Vagina (tissue), 2 donors: ENCODE data around the gene MARCHF9. TPM values are rescaled to one million over a fixed set of nuclear protein-coding genes. Genes with fewer than 3 reads are reported as not detected.
A peak's percentile ranks its signal among the peaks of the same experiment; 100 is the strongest.
"Not testable (repeated sequence)": the region's sequence is repeated elsewhere in the genome, so short reads cannot be mapped to it uniquely, and the experiment has no call there.

Experiments
- DNase-seq, 2 donors: peaks; one replicate each; pipeline ENCODE4 v3.0.0-alpha.2; 2017; ENCODE audit errors: extremely low spot score in 2 of 2
- H3K27ac ChIP-seq: fragments of 200-600 bp; sonication (generic); one replicate; pipeline ENCODE4 v1.5.1; 2019
- H3K27me3 ChIP-seq: fragments of 200-600 bp; sonication (generic); one replicate; pipeline ENCODE4 v1.5.1; 2019
- H3K36me3 ChIP-seq, 2 donors: fragments of 200-600 bp; sonication (generic); one replicate each; pipeline ENCODE4 v1.5.1; 2017 to 2019
- H3K4me1 ChIP-seq: fragments of 200-600 bp; sonication (generic); one replicate; pipeline ENCODE4 v1.5.1; 2019
- H3K4me3 ChIP-seq, 2 donors: fragments of 200-600 bp; sonication (generic); 1 replicate in 1 of 2; 2 replicates in 1 of 2; pipeline ENCODE4 v1.5.1; 2016 to 2019
- H3K9me3 ChIP-seq: fragments of 200-600 bp; sonication (generic); one replicate; pipeline ENCODE4 v1.5.1; 2019
- CTCF ChIP-seq, 3 experiments: fragments of 450-650 bp in 2 of 3; fragments of 200-600 bp in 1 of 3; sonication (generic) in 1 of 3; IDR thresholded peaks; one replicate each; pipeline ENCODE4 v1.5.1; 2017 to 2019; ENCODE audit warnings: antibody characterized with exemption in 3 of 3, mild to moderate bottlenecking in 2 of 3, moderate library complexity in 2 of 3
- POLR2A ChIP-seq, 2 donors: fragments of 450-650 bp; IDR thresholded peaks; one replicate each; pipeline ENCODE4 v1.6.1; 2017; ENCODE audit warnings: antibody characterized with exemption in 2 of 2, mild to moderate bottlenecking in 2 of 2, moderate library complexity in 2 of 2
- POLR2AphosphoS5 ChIP-seq, 2 donors: sonication (generic); formaldehyde crosslinking; IDR thresholded peaks; one replicate each; pipeline ENCODE4 v1.9.0; 2017; ENCODE audit warnings: antibody characterized with exemption in 2 of 2, mild to moderate bottlenecking in 2 of 2, low read depth in 1 of 2; ENCODE audit not compliant: insufficient read depth in 1 of 2
- intact Hi-C: fragments of 100-400 bp; cut with DNase I; formaldehyde crosslinking; loops from one replicate; pipeline ENCODE4 v1.15.1; 2023
- total RNA-seq: library from RNA; depleted of rRNA; stranded (reverse); fragments of >200 nt; gene quantifications from one replicate; pipeline ENCODE4 v1.2.3, GENCODE V29; 2016

The MARCHF9 gene
- total RNA-seq, 1 donor from 2014 or later: 8.3 TPM

DNA sequence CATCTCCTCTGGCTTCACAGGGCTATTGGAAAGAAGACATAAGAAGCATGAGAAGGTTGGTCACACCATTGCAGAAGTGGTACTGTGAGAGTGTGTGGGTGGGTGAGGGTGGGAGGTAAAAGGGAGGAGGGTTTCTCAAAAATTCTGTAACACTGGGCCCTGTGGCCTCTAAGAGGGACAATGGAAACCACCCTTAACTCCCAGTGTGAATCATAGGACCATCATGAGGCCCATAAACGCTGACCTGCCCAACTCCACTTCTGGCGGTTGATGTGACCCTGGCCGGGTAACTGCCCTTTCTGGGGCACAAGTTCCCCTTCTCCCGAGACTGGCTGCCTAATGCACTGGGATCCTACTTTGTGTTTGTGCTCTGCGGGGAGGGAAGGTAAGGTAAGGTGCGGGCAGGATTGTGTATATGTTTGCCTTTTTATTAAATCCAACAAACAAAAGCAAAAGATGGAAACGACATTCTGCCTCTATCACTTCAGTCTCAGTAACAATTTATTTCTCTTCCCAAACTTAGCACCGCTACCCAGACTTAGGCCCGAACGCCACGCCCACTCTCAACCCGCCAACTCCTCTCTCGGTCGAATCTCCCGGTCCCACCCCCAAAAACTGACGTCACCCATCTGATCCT lies 16.5 kb downstream of the MARCHF9 start:
- intact Hi-C loops: loop anchor here (10.0 kb wide), 1 partner anchor 63 kb away; no protein-coding TSS in a partner anchor
- Histone ChIP-seq H3K27me3 (no peaks in the 10 kb centered on the region), H3K4me3 (peak overlapping the region; percentile 81 to 96), H3K36me3 (peaks cover 0 to 7% of the 10 kb centered on the region in 2 donors), H3K27ac (peak overlapping the region; percentile 88), H3K4me1 (peaks cover 30% of the 10 kb centered on the region), H3K9me3 (no peaks in the 10 kb centered on the region)
- TF ChIP-seq POLR2AphosphoS5 (IDR thresholded peaks at IDR 0.05; ENCODE audit: insufficient read depth in 1 of 2, low read depth in 1 of 2) (no peak), CTCF (IDR thresholded peaks at IDR 0.05) (no peak), POLR2A (IDR thresholded peaks at IDR 0.05) (no peak)
- DNase-seq: no peak

DNA sequence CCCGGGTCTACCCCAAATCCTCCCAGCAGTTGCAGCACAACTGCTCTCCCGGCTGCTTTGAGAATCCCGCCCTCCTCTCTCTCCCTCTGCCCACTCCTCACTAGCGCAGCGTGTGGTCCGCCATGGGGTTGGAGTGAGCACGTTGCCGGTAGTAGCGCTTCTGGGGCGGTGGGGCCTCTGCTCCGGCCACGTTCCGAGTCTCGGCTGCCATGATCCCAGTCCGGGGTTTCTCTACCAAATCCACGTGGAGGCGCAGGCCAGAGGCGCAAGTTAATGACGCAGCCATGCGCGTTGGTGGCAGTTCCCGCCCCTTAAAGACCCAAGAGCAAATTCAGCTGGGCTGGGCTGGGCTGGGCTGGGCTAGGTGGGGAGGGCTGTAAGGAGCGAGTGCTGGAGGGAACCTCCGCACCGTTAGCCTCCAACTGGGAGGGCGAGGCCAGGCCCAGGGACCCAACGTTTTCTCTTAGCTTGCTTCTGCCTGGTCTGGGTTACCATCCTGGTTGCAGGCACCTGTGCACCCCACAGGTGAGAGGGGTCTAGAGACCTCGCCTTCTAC lies 17.0 kb downstream of the MARCHF9 start, which contains the start of gene METTL1:
Gene METTL1 (minus strand): TSS at position 233 of the 556 bp plus-strand sequence. CDS start 22 bp downstream, at position 211.
- Histone ChIP-seq H3K27me3 (no peaks in the 10 kb centered on the region), H3K9me3 (no peaks in the 10 kb centered on the region), H3K36me3 (peaks cover 0 to 7% of the 10 kb centered on the region in 2 donors), H3K27ac (peak within 1 kb of the TSS; percentile 88), H3K4me3 (peak within 1 kb of the TSS; percentile 81 to 96), H3K4me1 (peaks cover 24% of the 10 kb centered on the region)
- peak in 1 of 2 donors; percentile 97 for DNase-seq
- intact Hi-C loops: loop anchor here (10.0 kb wide), 1 partner anchor 63 kb away; no protein-coding TSS in a partner anchor
- TF ChIP-seq CTCF (IDR thresholded peaks at IDR 0.05): peak in 2 of 3 experiments; percentile 4 to 19
- peak; percentile 86 to 87 for TF ChIP-seq POLR2AphosphoS5 (IDR thresholded peaks at IDR 0.05; ENCODE audit: insufficient read depth in 1 of 2, low read depth in 1 of 2)
- TF ChIP-seq POLR2A (IDR thresholded peaks at IDR 0.05): no peak

DNA sequence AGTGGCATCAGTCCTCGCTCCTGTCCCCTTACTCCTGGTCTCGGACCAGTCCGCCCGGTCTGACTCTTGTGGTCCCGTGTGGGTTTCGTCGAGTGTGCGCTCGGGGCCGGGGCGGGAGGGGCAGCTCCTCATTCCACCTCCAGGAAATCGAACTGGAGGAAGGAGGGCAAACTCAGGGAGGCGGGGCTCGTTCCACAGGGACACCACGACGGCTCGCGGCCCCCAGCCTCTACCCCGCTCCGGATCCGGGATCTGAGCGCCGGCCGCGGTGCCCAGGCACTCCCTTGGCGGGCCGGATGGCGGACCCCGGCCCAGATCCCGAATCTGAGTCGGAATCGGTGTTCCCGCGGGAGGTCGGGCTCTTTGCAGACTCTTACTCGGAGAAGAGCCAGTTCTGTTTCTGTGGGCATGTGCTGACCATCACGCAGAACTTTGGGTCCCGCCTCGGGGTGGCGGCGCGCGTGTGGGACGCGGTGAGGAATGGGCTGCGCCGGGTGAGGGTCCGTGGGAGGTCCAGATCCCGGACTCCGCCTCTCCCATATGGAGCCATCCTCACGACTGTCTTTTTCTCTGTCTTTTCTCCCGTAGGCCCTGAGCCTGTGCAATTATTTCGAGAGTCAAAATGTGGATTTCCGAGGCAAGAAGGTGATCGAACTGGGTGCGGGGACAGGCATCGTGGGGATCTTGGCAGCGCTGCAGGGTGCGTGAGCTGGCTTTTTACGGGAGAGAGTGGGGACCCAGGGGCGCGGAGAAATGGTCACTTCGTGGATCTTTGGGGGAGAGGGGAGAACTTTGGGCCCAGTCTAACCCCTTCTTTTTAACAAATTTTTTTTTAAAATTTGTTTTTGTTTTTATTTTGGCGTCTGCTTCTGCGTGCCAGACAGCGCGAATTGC lies 17.8 kb downstream of the MARCHF9 start, which contains the start of gene EEF1AKMT3:
Gene EEF1AKMT3 (plus strand): TSS at position 186 of the 894 bp plus-strand sequence. CDS start 111 bp downstream, at position 297.
- Histone ChIP-seq H3K4me3 (peak within 1 kb of the TSS; percentile 81 to 96), H3K9me3 (no peaks in the 10 kb centered on the region), H3K27me3 (no peaks in the 10 kb centered on the region), H3K36me3 (peaks cover 0 to 7% of the 10 kb centered on the region in 2 donors), H3K27ac (peak within 1 kb of the TSS; percentile 88), H3K4me1 (peaks cover 22% of the 10 kb centered on the region)
- intact Hi-C loops: loop anchor here (10.0 kb wide), 1 partner anchor 62 kb away; no protein-coding TSS in a partner anchor
- TF ChIP-seq POLR2AphosphoS5 (IDR thresholded peaks at IDR 0.05; ENCODE audit: insufficient read depth in 1 of 2, low read depth in 1 of 2): peak in 1 of 2 donors; percentile 47
- no peak for TF ChIP-seq POLR2A (IDR thresholded peaks at IDR 0.05)
- TF ChIP-seq CTCF (IDR thresholded peaks at IDR 0.05): no peak
- DNase-seq: no peak

DNA sequence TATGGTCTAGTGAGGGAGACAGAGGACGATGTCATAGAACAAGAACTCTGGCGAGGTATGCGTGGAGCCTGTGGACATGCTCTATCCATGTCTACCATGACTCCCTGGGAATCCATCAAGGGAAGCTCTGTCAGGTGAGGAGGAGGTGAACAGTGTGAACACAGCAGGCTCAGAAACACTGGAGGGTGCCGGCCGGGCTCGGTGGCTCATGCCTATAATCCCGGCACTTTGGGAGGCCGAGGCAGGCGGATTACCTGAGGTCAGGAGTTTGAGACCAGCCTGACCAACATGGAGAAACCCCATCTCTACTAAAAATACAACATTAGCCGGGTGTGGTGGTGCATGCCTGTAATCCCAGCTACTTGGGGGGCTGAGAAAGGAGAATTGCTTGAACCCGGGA lies 19.7 kb downstream of the MARCHF9 start:
- intact Hi-C loops: loop anchor here (10.0 kb wide), 1 partner anchor 60 kb away; no protein-coding TSS in a partner anchor
- not testable (repeated sequence) for H3K27me3 ChIP-seq

GRCh38 chr12:57775044-57775443 lies 20.1 kb downstream of the MARCHF9 start:
- H3K27me3 ChIP-seq: no peaks in the 10 kb centered on the region
- no peak overlapping the region for H3K4me3 ChIP-seq
- H3K36me3 ChIP-seq: no peaks in the 10 kb centered on the region
- no peak overlapping the region for H3K27ac ChIP-seq
- no peak for TF ChIP-seq POLR2A (IDR thresholded peaks at IDR 0.05)
- no peak for TF ChIP-seq CTCF (IDR thresholded peaks at IDR 0.05)
- no peak for TF ChIP-seq POLR2AphosphoS5 (IDR thresholded peaks at IDR 0.05; ENCODE audit: insufficient read depth in 1 of 2, low read depth in 1 of 2)
- no peaks in the 10 kb centered on the region for H3K9me3 ChIP-seq
- DNase-seq: no peak
- H3K4me1 ChIP-seq: peaks cover 22% of the 10 kb centered on the region
- intact Hi-C loops: loop anchor here (10.0 kb wide), 1 partner anchor 60 kb away; no protein-coding TSS in a partner anchor

More for the DNA sequence above, 19.7 kb downstream of the MARCHF9 start:
- not testable (repeated sequence) for H3K9me3 ChIP-seq, DNase-seq, H3K36me3 ChIP-seq, H3K4me3 ChIP-seq, H3K27ac ChIP-seq
- peaks cover 22% of the 10 kb centered on the region for H3K4me1 ChIP-seq
